HUES6 (cell line): ENCODE data around the gene GALNT11.
A peak's percentile ranks its signal among the peaks of the same experiment; 100 is the strongest.
"Not testable (repeated sequence)": the region's sequence is repeated elsewhere in the genome, so short reads cannot be mapped to it uniquely, and the experiment has no call there.

ENCODE experiments used
- H3K27ac ChIP-seq: 2 replicates; pipeline ENCODE4 v1.7.0; 2013; ENCODE audit warnings: low read depth, mild to moderate bottlenecking, low read length, inconsistent platforms
- H3K27me3 ChIP-seq: 2 replicates; pipeline ENCODE4 v1.6.1; 2013; ENCODE audit warnings: low read length; ENCODE audit not compliant: control insufficient read depth, insufficient read depth
- H3K36me3 ChIP-seq: 2 replicates; pipeline ENCODE4 v1.6.1; 2013; ENCODE audit warnings: low read length; ENCODE audit not compliant: control insufficient read depth, insufficient read depth
- H3K4me1 ChIP-seq: 2 replicates; pipeline ENCODE4 v1.6.1; 2013; ENCODE audit warnings: low read length; ENCODE audit not compliant: control insufficient read depth, insufficient read depth
- H3K4me3 ChIP-seq: 2 replicates; pipeline ENCODE4 v1.5.1; 2013; ENCODE audit warnings: low read depth, low read length
- H3K9ac ChIP-seq: one replicate; pipeline ENCODE4 v1.6.1; 2013; ENCODE audit warnings: mild to moderate bottlenecking, low read length
- H3K9me3 ChIP-seq: 2 replicates; pipeline ENCODE4 v1.6.1; 2013; ENCODE audit warnings: low read depth, low read length; ENCODE audit not compliant: control insufficient read depth, insufficient read depth

The GALNT11 gene

GRCh38 chr7:152075379-152075778 is 49.9 kb downstream of the GALNT11 start:
- not testable (repeated sequence) for H3K36me3 ChIP-seq, H3K27ac ChIP-seq, H3K9me3 ChIP-seq, H3K9ac ChIP-seq, H3K4me3 ChIP-seq, H3K27me3 ChIP-seq
- H3K4me1 ChIP-seq = peaks cover 29% of the 10 kb centered on the region

- Histone ChIP-seq H3K4me3 (no peak overlapping the region), H3K9ac (no peak overlapping the region), H3K27ac (no peak overlapping the region), H3K36me3 (no peaks in the 10 kb centered on the region), H3K4me1 (peaks cover 32% of the 10 kb centered on the region), H3K9me3 (no peaks in the 10 kb centered on the region; the same call in 1 of the 2 replicates), H3K27me3 (no peaks in the 10 kb centered on the region)
These were observed 50.9 kb downstream of the GALNT11 start for GRCh38 chr7:152076324-152076821.

GRCh38 chr7:152076940-152077933 is 51.8 kb downstream of the GALNT11 start:
- H3K4me1 ChIP-seq = peaks cover 32% of the 10 kb centered on the region
- no peaks in the 10 kb centered on the region for H3K36me3 ChIP-seq
- no peaks in the 10 kb centered on the region; the same call in 1 of the 2 replicates for H3K9me3 ChIP-seq
- no peak overlapping the region for H3K4me3 ChIP-seq
- H3K9ac ChIP-seq = no peak overlapping the region
- no peaks in the 10 kb centered on the region for H3K27me3 ChIP-seq
- H3K27ac ChIP-seq = no peak overlapping the region

- Histone ChIP-seq H3K36me3 (no peaks in the 10 kb centered on the region), H3K27me3 (no peaks in the 10 kb centered on the region), H3K27ac (no peak overlapping the region), H3K9me3 (no peaks in the 10 kb centered on the region), H3K9ac (no peak overlapping the region), H3K4me3 (no peak overlapping the region), H3K4me1 (peaks cover 34% of the 10 kb centered on the region)
These were observed 52.6 kb downstream of the GALNT11 start for GRCh38 chr7:152078025-152078424.

GRCh38 chr7:152078786-152079185 is 53.3 kb downstream of the GALNT11 start:
- Histone ChIP-seq H3K9ac (no peak overlapping the region), H3K36me3 (no peaks in the 10 kb centered on the region), H3K27me3 (no peaks in the 10 kb centered on the region), H3K4me3 (no peak overlapping the region), H3K9me3 (no peaks in the 10 kb centered on the region), H3K27ac (no peak overlapping the region), H3K4me1 (peaks cover 34% of the 10 kb centered on the region)

GRCh38 chr7:152081088-152081487 is 55.6 kb downstream of the GALNT11 start:
- Histone ChIP-seq H3K27me3 (no peaks in the 10 kb centered on the region), H3K4me1 (peaks cover 20% of the 10 kb centered on the region), H3K9me3 (no peaks in the 10 kb centered on the region), H3K27ac (no peak overlapping the region), H3K9ac (no peak overlapping the region), H3K4me3 (no peak overlapping the region), H3K36me3 (no peaks in the 10 kb centered on the region)

GRCh38 chr7:152082073-152082721 is 56.7 kb downstream of the GALNT11 start:
- H3K9ac ChIP-seq, H3K9me3 ChIP-seq, H3K36me3 ChIP-seq, H3K4me3 ChIP-seq, H3K27me3 ChIP-seq: not testable (repeated sequence)
- H3K4me1 ChIP-seq = peaks cover 13% of the 10 kb centered on the region
- peak overlapping the region; percentile 59; the same call in 1 of the 2 replicates for H3K27ac ChIP-seq

GRCh38 chr7:152085131-152085530 is 59.7 kb downstream of the GALNT11 start:
- no peak overlapping the region for H3K27ac ChIP-seq
- H3K9me3 ChIP-seq = peaks cover 20% of the 10 kb centered on the region
- no peak overlapping the region for H3K9ac ChIP-seq
- peaks cover 6% of the 10 kb centered on the region for H3K4me1 ChIP-seq
- H3K36me3 ChIP-seq = no peaks in the 10 kb centered on the region
- no peak overlapping the region for H3K4me3 ChIP-seq
- no peaks in the 10 kb centered on the region for H3K27me3 ChIP-seq

GRCh38 chr7:152086513-152086912 is 61.0 kb downstream of the GALNT11 start:
- peaks cover 2% of the 10 kb centered on the region for H3K4me1 ChIP-seq
- H3K27ac ChIP-seq = no peak overlapping the region
- peaks cover 20% of the 10 kb centered on the region for H3K9me3 ChIP-seq
- H3K27me3 ChIP-seq = no peaks in the 10 kb centered on the region
- no peak overlapping the region for H3K9ac ChIP-seq
- H3K4me3 ChIP-seq = no peak overlapping the region
- no peaks in the 10 kb centered on the region for H3K36me3 ChIP-seq

- no peaks in the 10 kb centered on the region for H3K4me1 ChIP-seq
- H3K27me3 ChIP-seq = no peaks in the 10 kb centered on the region
- no peaks in the 10 kb centered on the region for H3K36me3 ChIP-seq
- no peak overlapping the region for H3K9ac ChIP-seq
- no peak overlapping the region for H3K4me3 ChIP-seq
- no peak overlapping the region for H3K27ac ChIP-seq
- H3K9me3 ChIP-seq = peaks cover 20% of the 10 kb centered on the region
These were observed 63.7 kb downstream of the GALNT11 start for GRCh38 chr7:152089183-152089582.

GRCh38 chr7:152090747-152091146 is 65.3 kb downstream of the GALNT11 start:
- H3K27ac ChIP-seq = no peak overlapping the region
- H3K4me1 ChIP-seq = no peaks in the 10 kb centered on the region
- H3K9me3 ChIP-seq = peaks cover 20% of the 10 kb centered on the region
- H3K27me3 ChIP-seq = no peaks in the 10 kb centered on the region
- H3K4me3 ChIP-seq = no peak overlapping the region
- H3K36me3 ChIP-seq = no peaks in the 10 kb centered on the region
- no peak overlapping the region for H3K9ac ChIP-seq
